PC-3 (cell line): ENCODE measurements around the gene TLR3. TPM values are rescaled to one million over a fixed set of nuclear protein-coding genes. Genes with fewer than 3 reads are reported as not detected.

ENCODE experiments used
- ATAC-seq: fragments of 200-7000 bp; cut with Tn5 transposase; 2 replicates; pipeline ENCODE4 v1.9.1; 2020; ENCODE audit warnings: mild to moderate bottlenecking, moderate library complexity
- BruUV-seq: library from RNA; stranded (reverse); fragments of 400-500 nt; replicated peaks from 2 replicates; lab custom pipeline; 2021; lab: Mats Ljungman, UMichigan
- CTCF ChIA-PET: fragments of 300-600 bp; sonication (Branson Sonifier 250); formaldehyde crosslinking; loops from one replicate; lab custom pipeline; 2022; ENCODE audit warnings: antibody characterized with exemption; lab: Charles Lee
- POLR2A ChIA-PET: fragments of 300-600 bp; sonication (Branson Sonifier 250); formaldehyde crosslinking; loops from one replicate; lab custom pipeline; 2022; ENCODE audit warnings: antibody characterized with exemption; ENCODE audit not compliant: unreplicated experiment; lab: Charles Lee
- DNase-seq: peaks from one replicate; pipeline ENCODE4 v3.0.0-alpha.2; 2015
- H2AFZ ChIP-seq: fragments of 300-600 bp; sonication (generic); 2 replicates; pipeline ENCODE4 v1.6.0; 2016; ENCODE audit warnings: antibody characterized with exemption, low read length
- H3F3A ChIP-seq: fragments of 300-600 bp; sonication (generic); one replicate; pipeline ENCODE4 v1.6.0; 2017; ENCODE audit warnings: antibody characterized with exemption, low read length, control low read depth, mild to moderate bottlenecking; ENCODE audit not compliant: unreplicated experiment
- H3K27ac ChIP-seq: fragments of 300-600 bp; sonication (generic); 2 replicates; pipeline ENCODE4 v1.5.1; 2016; ENCODE audit warnings: mild to moderate bottlenecking, low read length
- H3K27me3 ChIP-seq: fragments of 300-600 bp; sonication (generic); 2 replicates; pipeline ENCODE4 v1.6.1; 2016; ENCODE audit warnings: low read length, mixed read lengths
- H3K36me3 ChIP-seq: fragments of 300-600 bp; sonication (generic); 2 replicates; pipeline ENCODE4 v1.6.1; 2016; ENCODE audit warnings: low read depth, mixed run types, low read length, mixed read lengths
- H3K4me1 ChIP-seq: fragments of 300-600 bp; sonication (generic); 2 replicates; pipeline ENCODE4 v1.5.1; 2016; ENCODE audit warnings: low read length; ENCODE audit not compliant: insufficient read depth
- H3K4me2 ChIP-seq: fragments of 300-600 bp; sonication (generic); 2 replicates; pipeline ENCODE4 v1.6.0; 2016; ENCODE audit warnings: low read length
- H3K4me3 ChIP-seq: fragments of 300-600 bp; sonication (generic); 2 replicates; pipeline ENCODE4 v1.5.1; 2016; ENCODE audit warnings: mild to moderate bottlenecking, low read length, mixed read lengths
- H3K79me2 ChIP-seq: fragments of 300-600 bp; sonication (generic); 2 replicates; pipeline ENCODE4 v1.6.1; 2017; ENCODE audit warnings: low read length, mixed read lengths
- H3K9ac ChIP-seq: fragments of 300-600 bp; sonication (generic); 2 replicates; pipeline ENCODE4 v1.6.0; 2016; ENCODE audit warnings: mild to moderate bottlenecking, low read length
- H3K9me2 ChIP-seq: fragments of 300-600 bp; sonication (generic); replicated peaks from 2 replicates; pipeline ENCODE4 v1.6.1; 2016; ENCODE audit warnings: mixed run types, low read length, mixed read lengths
- H3K9me3 ChIP-seq: fragments of 300-600 bp; sonication (generic); 2 replicates; pipeline ENCODE4 v1.6.1; 2016; ENCODE audit warnings: low read length, mixed read lengths
- H4K20me1 ChIP-seq: fragments of 300-600 bp; sonication (generic); 2 replicates; pipeline ENCODE4 v1.6.1; 2016; ENCODE audit warnings: low read length, mixed read lengths
- CTCF ChIP-seq: fragments of 300-600 bp; sonication (generic); conservative IDR thresholded peaks from 2 replicates; pipeline ENCODE4 v1.5.1; 2017; ENCODE audit warnings: antibody characterized with exemption, low read depth, mild to moderate bottlenecking, low read length
- EZH2 ChIP-seq: fragments of 300-600 bp; sonication (generic); IDR thresholded peaks from one replicate; pipeline ENCODE4 v1.6.1; 2017; ENCODE audit warnings: antibody characterized with exemption, mild to moderate bottlenecking, low read length; ENCODE audit not compliant: unreplicated experiment
- EZH2phosphoT487 ChIP-seq: fragments of 300-600 bp; sonication (generic); IDR thresholded peaks from 2 replicates; pipeline ENCODE4 v1.6.1; 2018; ENCODE audit warnings: mild to moderate bottlenecking, antibody characterized with exemption, low read length, borderline replicate concordance
- intact Hi-C: fragments of 100-400 bp; cut with micrococcal nuclease; formaldehyde crosslinking; loops from 2 replicates; pipeline ENCODE4 v1.9.0; 2023
- total RNA-seq: library from RNA; depleted of rRNA; stranded (reverse); fragments of >200 nt; gene quantifications from 2 replicates; pipeline ENCODE4 v1.2.3, GENCODE V29; 2014

TLR3 gene
- total RNA-seq, 1 experiment from 2014 or later = 0.33 TPM

DNA sequence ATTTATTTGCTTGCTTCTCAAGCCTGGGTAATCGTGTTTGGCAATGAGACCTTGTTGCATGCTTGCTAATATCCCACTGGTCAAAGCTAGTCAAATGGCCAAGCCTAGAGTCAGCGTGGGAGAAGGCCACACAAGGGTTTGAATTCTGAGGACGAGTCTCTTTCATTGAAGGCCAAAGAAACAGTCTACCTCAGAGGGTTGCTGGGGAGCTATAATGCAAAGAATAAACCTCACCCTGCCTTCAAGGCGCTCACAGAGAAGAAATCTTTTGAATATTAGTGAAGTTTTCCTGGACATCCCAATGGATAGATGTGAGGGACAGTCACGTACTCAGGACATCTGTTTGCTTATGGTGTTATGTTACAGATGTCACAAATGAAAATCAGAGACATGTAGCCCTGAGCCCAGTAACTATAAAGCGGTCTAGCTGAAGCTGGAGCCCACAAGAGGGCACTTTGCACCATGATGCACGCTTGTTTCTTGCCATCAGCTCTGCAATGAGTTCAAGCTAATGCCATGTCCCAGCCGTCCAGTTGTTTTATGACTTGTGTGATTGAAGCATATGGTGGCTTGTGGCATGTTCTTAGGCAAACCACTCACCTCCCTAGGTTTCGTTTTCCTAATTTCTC is 1.1 kb upstream of the TLR3 start:
- ATAC-seq = peak; percentile 84
- CTCF ChIA-PET = interaction anchor here (0.6 to 2.2 kb wide), 2 partner anchors 28 to 70 kb away, joined by 3 to 11 read pairs; no protein-coding TSS in a partner anchor
- Histone ChIP-seq H3K27me3 (no peaks in the 10 kb centered on the region), H3K4me3 (peak overlapping the region; percentile 68), H3K9me3 (no peaks in the 10 kb centered on the region), H3K36me3 (no peaks in the 10 kb centered on the region), H3K4me1 (peaks cover 8% of the 10 kb centered on the region; the same call in 1 of the 2 replicates), H2AFZ (peak overlapping the region; percentile 92), H3K9ac (no peak overlapping the region), H3K9me2 (no peaks in the 10 kb centered on the region), H3K79me2 (no peaks in the 10 kb centered on the region), H4K20me1 (no peaks in the 10 kb centered on the region), H3K27ac (no peak overlapping the region), H3K4me2 (peak overlapping the region; percentile 88), H3F3A (no peaks in the 10 kb centered on the region)
- intact Hi-C loops = loop anchor here (1.0 kb wide), 1 partner anchor 69 kb away; no protein-coding TSS in a partner anchor
- POLR2A ChIA-PET = no interaction called here
- TF ChIP-seq EZH2phosphoT487 (no peak), EZH2 (no peak), CTCF (peak; percentile 56)
- no TSS peak for BruUV-seq
- DNase-seq = peak; percentile 58

DNA sequence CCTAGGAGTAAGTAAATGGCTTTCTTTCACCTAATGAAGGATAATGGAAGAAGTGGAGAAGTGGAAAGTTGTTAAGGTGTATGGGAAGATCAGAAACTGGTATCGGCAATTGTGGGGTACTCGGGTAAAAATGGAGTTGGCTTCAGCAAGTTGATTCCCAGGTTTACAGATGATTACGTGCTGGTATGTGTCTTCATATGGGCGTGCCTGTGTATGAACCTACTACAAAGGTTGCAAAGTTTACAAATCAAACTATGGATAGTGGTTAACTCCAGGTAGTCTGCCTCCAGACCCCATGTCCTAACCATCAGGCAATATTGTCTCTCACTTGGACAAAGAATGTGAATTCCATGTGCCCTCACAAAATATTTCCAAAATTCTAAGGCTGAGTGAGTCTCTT is 773 bp downstream of the TLR3 start:
- no peaks in the 10 kb centered on the region for H3K36me3 ChIP-seq
- no peak for ATAC-seq
- no peaks in the 10 kb centered on the region for H3K9me2 ChIP-seq
- no peak overlapping the region for H3K27ac ChIP-seq
- H3K4me1 ChIP-seq = peaks cover 8% of the 10 kb centered on the region; the same call in 1 of the 2 replicates
- DNase-seq = no peak
- no peaks in the 10 kb centered on the region for H3K79me2 ChIP-seq
- H2AFZ ChIP-seq = peak overlapping the region; percentile 92
- CTCF ChIA-PET = no interaction called here
- no peaks in the 10 kb centered on the region for H3F3A ChIP-seq
- H3K9ac ChIP-seq = no peak overlapping the region
- H3K4me2 ChIP-seq = peak overlapping the region; percentile 88; the same call in 1 of the 2 replicates
- H3K4me3 ChIP-seq = peak overlapping the region; percentile 68; the same call in 1 of the 2 replicates
- BruUV-seq = no TSS peak
- no peak for TF ChIP-seq CTCF
- no peak for TF ChIP-seq EZH2
- no peak for TF ChIP-seq EZH2phosphoT487
- POLR2A ChIA-PET = no interaction called here
- no peaks in the 10 kb centered on the region for H3K9me3 ChIP-seq
- intact Hi-C loops = no loop called here
- no peaks in the 10 kb centered on the region for H4K20me1 ChIP-seq
- H3K27me3 ChIP-seq = no peaks in the 10 kb centered on the region

DNA sequence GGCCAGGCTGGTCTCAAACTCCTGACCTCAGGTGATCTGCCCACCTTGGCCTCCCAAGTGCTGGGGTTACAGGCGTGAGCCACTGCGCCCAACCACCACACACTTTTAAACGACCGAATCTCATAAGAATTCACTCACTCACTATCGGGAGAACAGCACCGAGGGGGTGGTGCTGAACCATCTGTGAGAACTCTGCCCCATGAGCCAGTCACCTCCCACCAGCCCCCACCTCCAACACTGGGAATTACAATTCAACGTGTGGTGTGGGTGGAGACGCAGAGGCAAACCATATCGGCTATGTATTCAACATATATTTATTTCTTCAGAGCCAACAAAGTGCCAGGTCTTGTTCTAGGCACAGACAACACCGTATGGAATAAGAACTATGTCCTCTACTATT is 3.6 kb downstream of the TLR3 start:
- ATAC-seq (no peak), DNase-seq (no peak)
- peaks cover 8% of the 10 kb centered on the region; the same call in 1 of the 2 replicates for H3K4me1 ChIP-seq
- no TSS peak for BruUV-seq
- H3K27me3 ChIP-seq = 0 out of 2 replicates have a peak, but pooled peaks cover 12% of the 10 kb centered on the region
- H4K20me1 ChIP-seq = no peaks in the 10 kb centered on the region
- intact Hi-C loops = no loop called here
- H3K36me3 ChIP-seq = no peaks in the 10 kb centered on the region
- H3K79me2 ChIP-seq = no peaks in the 10 kb centered on the region
- no peaks in the 10 kb centered on the region for H3F3A ChIP-seq
- no peaks in the 10 kb centered on the region for H3K9me2 ChIP-seq
- no peak overlapping the region for H3K9ac ChIP-seq
- no peaks in the 10 kb centered on the region for H3K9me3 ChIP-seq
- H3K27ac ChIP-seq = no peak overlapping the region
- no peak overlapping the region for H3K4me3 ChIP-seq
- TF ChIP-seq CTCF = no peak
- no peak for TF ChIP-seq EZH2phosphoT487
- no peak for TF ChIP-seq EZH2
- H2AFZ ChIP-seq = no peak overlapping the region
- ChIA-PET POLR2A (no interaction called here), CTCF (no interaction called here)
- H3K4me2 ChIP-seq = no peak overlapping the region
